GM12878 (cell line): ENCODE results near the gene KAT2A. TPM values are rescaled to one million over a fixed set of nuclear protein-coding genes. Genes with fewer than 3 reads are reported as not detected.
A peak's percentile ranks its signal among the peaks of the same experiment; 100 is the strongest.

Source experiments
- ATAC-seq: fragments of 200-7000 bp; cut with Tn5 transposase; 3 replicates; pipeline ENCODE4 v1.9.1; 2020; ENCODE audit warnings: mild to moderate bottlenecking, moderate library complexity
- BruUV-seq: library from RNA; stranded (reverse); fragments of 400-500 nt; replicated peaks from 2 replicates; lab custom pipeline; 2021; lab: Mats Ljungman, UMichigan
- CTCF ChIA-PET: fragments of 300-600 bp; sonication (Branson Sonifier 250); formaldehyde crosslinking; extraction: SDS; loops from one replicate; lab custom pipeline; 2021; ENCODE audit warnings: inconsistent platforms; lab: Yijun Ruan, JAX
- POLR2A ChIA-PET: fragments of 350-600 bp; formaldehyde crosslinking; extraction: SDS; loops from one replicate; lab custom pipeline; 2021; ENCODE audit warnings: inconsistent platforms; lab: Charles Lee
- RAD21 ChIA-PET: fragments of 300-600 bp; sonication (Branson Sonifier 250); formaldehyde crosslinking; loops from one replicate; lab custom pipeline; 2023; ENCODE audit warnings: antibody characterized with exemption; ENCODE audit not compliant: unreplicated experiment; lab: Charles Lee
- SMC1A ChIA-PET: fragments of 300-600 bp; sonication (Branson Sonifier 250); formaldehyde crosslinking; loops from one replicate; lab custom pipeline; 2023; ENCODE audit not compliant: unreplicated experiment, uncharacterized antibody; lab: Charles Lee
- DNase-seq: peaks from one replicate; pipeline ENCODE4 v3.0.0-alpha.2; 2011; ENCODE audit warnings: low read depth, low spot score
- FAIRE-seq: peaks from 3 replicates; lab custom pipeline; 2011; peaks lifted over from hg19 to GRCh38; lab: Jason Lieb, UNC
- H2AFZ ChIP-seq: 2 replicates; pipeline ENCODE4 v1.6.0; 2011; ENCODE audit warnings: low read depth, low read length, control low read depth; ENCODE audit not compliant: control insufficient read depth
- H3K27ac ChIP-seq: 2 replicates; pipeline ENCODE4 v1.5.1; 2011; ENCODE audit warnings: control low read depth; ENCODE audit not compliant: control insufficient read depth, insufficient read depth
- H3K27me3 ChIP-seq, 2 experiments: replicated peaks in 1 of 2; 2 replicates each; pipeline versions ENCODE4 v1.6.0 to v1.6.1; 2011; ENCODE audit warnings: low read length in 1 of 2; ENCODE audit not compliant: control insufficient read depth in 2 of 2, insufficient read depth in 2 of 2
- H3K36me3 ChIP-seq, 2 experiments: 2 replicates each; pipeline ENCODE4 v1.5.1; 2011; ENCODE audit warnings: low read length in 1 of 2; ENCODE audit not compliant: control insufficient read depth in 2 of 2, insufficient read depth in 2 of 2
- H3K4me1 ChIP-seq: 2 replicates; pipeline ENCODE4 v1.6.1; 2011; ENCODE audit warnings: mild to moderate bottlenecking, low read length, moderate library complexity, mixed read lengths; ENCODE audit not compliant: control insufficient read depth, insufficient read depth
- H3K4me2 ChIP-seq: 2 replicates; pipeline ENCODE4 v1.6.0; 2011; ENCODE audit warnings: control low read depth; ENCODE audit not compliant: control insufficient read depth, insufficient read depth
- H3K4me3 ChIP-seq: fragments of 200-600 bp; sonication (generic); 2 replicates; pipeline ENCODE4 v1.5.1; 2016
- H3K79me2 ChIP-seq: 2 replicates; pipeline ENCODE4 v1.6.0; 2011; ENCODE audit warnings: low read length; ENCODE audit not compliant: control insufficient read depth, insufficient read depth
- H3K9ac ChIP-seq: 2 replicates; pipeline ENCODE4 v1.8.0; 2011; ENCODE audit warnings: low read length, control low read depth, mixed read lengths; ENCODE audit not compliant: control insufficient read depth, insufficient read depth
- H3K9me3 ChIP-seq: replicated peaks from 3 replicates; pipeline ENCODE4 v1.5.1; 2011; ENCODE audit warnings: mild to moderate bottlenecking, low read length; ENCODE audit not compliant: control insufficient read depth, insufficient read depth
- H4K20me1 ChIP-seq: 2 replicates; pipeline ENCODE4 v1.6.0; 2011; ENCODE audit not compliant: control insufficient read depth, insufficient read depth
- CBX3 ChIP-seq: fragments of 200-600 bp; sonication (generic); IDR thresholded peaks from 2 replicates; pipeline ENCODE4 v1.6.1; 2016; ENCODE audit warnings: low read depth, borderline replicate concordance
- FOXK2 ChIP-seq: fragments of 450-650 bp; IDR thresholded peaks from 2 replicates; pipeline ENCODE4 v1.6.1; 2017; ENCODE audit warnings: mild to moderate bottlenecking, moderate library complexity
- IKZF1 ChIP-seq: fragments of 450-650 bp; conservative IDR thresholded peaks from 2 replicates; pipeline ENCODE4 v1.6.1; 2017; ENCODE audit warnings: antibody characterized with exemption, mild to moderate bottlenecking
- POLR2AphosphoS2 ChIP-seq: IDR thresholded peaks from 2 replicates; pipeline ENCODE4 v1.6.1; 2011; ENCODE audit warnings: low read depth, mild to moderate bottlenecking, low read length, improper control_type of control experiment, moderate library complexity
- POLR2AphosphoS5 ChIP-seq: IDR thresholded peaks from 2 replicates; pipeline ENCODE4 v1.6.1; 2011; ENCODE audit warnings: mild to moderate bottlenecking, low read length, inconsistent platforms
- RUNX3 ChIP-seq: IDR thresholded peaks from 2 replicates; pipeline ENCODE4 v1.6.1; 2012; ENCODE audit warnings: low read length, inconsistent platforms
- SMARCA5 ChIP-seq: fragments of 450-650 bp; IDR thresholded peaks from 2 replicates; pipeline ENCODE4 v1.6.1; 2017; ENCODE audit warnings: mild to moderate bottlenecking
- TCF12 ChIP-seq: IDR thresholded peaks from 2 replicates; pipeline ENCODE4 v1.6.1; 2011; ENCODE audit warnings: low read depth, mild to moderate bottlenecking, low read length
- TCF3 ChIP-seq: IDR thresholded peaks from 2 replicates; pipeline ENCODE4 v1.6.1; 2012; ENCODE audit warnings: low read depth, mild to moderate bottlenecking, low read length, borderline replicate concordance; ENCODE audit not compliant: insufficient read depth
- ZNF687 ChIP-seq: fragments of 450-650 bp; IDR thresholded peaks from 2 replicates; pipeline ENCODE4 v1.6.1; 2017; ENCODE audit warnings: mild to moderate bottlenecking, moderate library complexity
- ZZZ3 ChIP-seq: IDR thresholded peaks from 2 replicates; pipeline ENCODE4 v1.6.1; 2011; ENCODE audit warnings: low read depth; ENCODE audit not compliant: control insufficient read depth, insufficient read length
- WGBS: methylation state at CpG from one replicate; pipeline ENCODE4 v1.1.6; 2016; ENCODE audit warnings: low lambda C conversion rate; ENCODE audit not compliant: insufficient replicate concordance, insufficient coverage; ENCODE audit errors: missing lambda C conversion rate; 5-methylcytosine and 5-hydroxymethylcytosine counted together
- in situ Hi-C: fragments of 300-500 bp; cut with MboI; formaldehyde crosslinking; loops from 9 replicates; pipeline ENCODE4 v1.14.3; 2018; ENCODE audit warnings: mixed read lengths
- intact Hi-C: fragments of 100-400 bp; cut with micrococcal nuclease; formaldehyde crosslinking; loops from one replicate; pipeline ENCODE4 v1.14.2; 2022; ENCODE audit not compliant: unreplicated experiment
- polyA plus RNA-seq, 11 experiments: library from polyadenylated mRNA; depleted of rRNA in 4 of 11; unstranded in 6 of 11; stranded (reverse) in 5 of 11; fragments of >200 nt; fragmentation: Nextera tagmentation in 4 of 11; fragmentation: Illumina TruSeq in 1 of 11; extraction: Ambion mirVana in 4 of 11; extraction: Trizol in 1 of 11; gene quantifications; 1 replicate in 1 of 11; 2 replicates in 10 of 11; pipeline versions ENCODE4 v1.2.1 to v1.2.3, GENCODE V29; 2011 to 2016; ENCODE audit warnings: inconsistent platforms in 2 of 11, missing spikeins in 2 of 11, low read depth in 1 of 11
- total RNA-seq, 4 experiments: library from RNA; depleted of rRNA in 3 of 4; stranded (reverse); fragments of >200 nt in 3 of 4; fragmentation: Illumina TruSeq in 1 of 4; extraction: Trizol in 1 of 4; gene quantifications; 2 replicates each; pipeline versions ENCODE4 v1.2.1 to v1.2.3, GENCODE V29; 2013 to 2021

The KAT2A gene
- total and polyA plus RNA-seq, 10 of the 15 experiments (the other 5 are each of a cell fraction or from before 2014, with no cell fraction given) = 0.85 to 47.5 (median 14.6) TPM

GRCh38 chr17:42135151-42135550 is 14.0 kb upstream of the KAT2A start (continued):
- no peak for TF ChIP-seq ZNF687
- no peak for TF ChIP-seq IKZF1
- no peak for TF ChIP-seq POLR2AphosphoS2
- no peak for TF ChIP-seq FOXK2
- no peak for TF ChIP-seq ZZZ3
- TF ChIP-seq, all 136 proteins: peak for 0

GRCh38 chr17:42133461-42134041 is 12.4 kb upstream of the KAT2A start:
- Histone ChIP-seq H2AFZ (no peak overlapping the region), H3K9me3 (no peaks in the 10 kb centered on the region), H3K9ac (no peak overlapping the region), H3K27ac (no peak overlapping the region), H3K36me3 (peaks cover 21 to 29% of the 10 kb centered on the region in 2 experiments; a peak in 3 of 4 replicates), H3K79me2 (peaks cover 36% of the 10 kb centered on the region), H4K20me1 (peaks cover 22% of the 10 kb centered on the region; the same call in 1 of the 2 replicates), H3K4me1 (peaks cover 25% of the 10 kb centered on the region), H3K27me3 (no peaks in the 10 kb centered on the region), H3K4me2 (peak overlapping the region; percentile 41; the same call in 1 of the 2 replicates), H3K4me3 (no peak overlapping the region)
- ChIA-PET SMC1A (interaction anchor here (1.1 to 1.9 kb wide), 3 partner anchors 10 to 48 kb away, joined by 3 to 5 read pairs (median 3); partner anchors contain the start of gene KCNH4), RAD21 (interaction anchor here (1.6 kb wide), 1 partner anchor 47 kb away, joined by 3 read pairs; no protein-coding TSS in a partner anchor), POLR2A (interaction anchor here (0.6 to 1.3 kb wide), 6 partner anchors 9 to 115 kb away, joined by 3 to 6 read pairs (median 3); partner anchors contain the start of gene GHDC), CTCF (interaction anchor here (1.3 to 2.4 kb wide), 5 partner anchors 11 to 170 kb away, joined by 4 to 12 read pairs (median 5); partner anchors contain the start of gene KCNH4)
- no TSS peak for BruUV-seq
- intact Hi-C loops = no loop called here
- ATAC-seq (peak; percentile 81), DNase-seq (no peak), FAIRE-seq (peak; percentile 68)
- 0 out of 2 replicates have a peak, but pooled peaks have one; percentile 6 for TF ChIP-seq POLR2AphosphoS5
- no peak for TF ChIP-seq SMARCA5
- TF ChIP-seq RUNX3 = peak; percentile 19; the same call in 1 of the 2 replicates
- no peak for TF ChIP-seq CBX3
- TF ChIP-seq TCF12 = peak; percentile 68; the same call in 1 of the 2 replicates
- peak; percentile 76 for TF ChIP-seq TCF3
- in situ Hi-C loops = no loop called here
- WGBS = 1% methylated on average over 4 of the region's 4 CpGs
